Thoracic aorta (tissue), 2 donors: ENCODE data around the gene RALGAPA2. TPM values are rescaled to one million over a fixed set of nuclear protein-coding genes. Genes with fewer than 3 reads are reported as not detected.

Experiments
- ATAC-seq: fragments of 150-250 bp; one replicate; pipeline ENCODE4 v1.8.0; 2017; ENCODE audit warnings: low read depth; ENCODE audit not compliant: insufficient number of reproducible peaks, low FRiP score
- DNase-seq: peaks from one replicate; pipeline ENCODE4 v3.0.0-alpha.2; 2020; ENCODE audit warnings: low spot score
- H3K27ac ChIP-seq, 2 donors: fragments of 200-600 bp; sonication (generic); 1 replicate in 1 of 2; 2 replicates in 1 of 2; pipeline ENCODE4 v1.5.1; 2016; ENCODE audit warnings: mild to moderate bottlenecking in 2 of 2, moderate library complexity in 2 of 2
- H3K27me3 ChIP-seq: fragments of 200-600 bp; sonication (generic); replicated peaks from 2 replicates; pipeline ENCODE4 v1.6.0; 2016; ENCODE audit warnings: mild to moderate bottlenecking; ENCODE audit not compliant: insufficient read depth
- H3K36me3 ChIP-seq: fragments of 200-600 bp; sonication (generic); one replicate; pipeline ENCODE4 v1.5.1; 2016
- H3K4me1 ChIP-seq, 2 donors: fragments of 200-600 bp; sonication (generic); 1 replicate in 1 of 2; 2 replicates in 1 of 2; pipeline versions ENCODE4 v1.5.1 to v1.6.0; 2016; ENCODE audit warnings: low read depth in 2 of 2, mild to moderate bottlenecking in 1 of 2; ENCODE audit not compliant: control insufficient read depth in 1 of 2
- H3K4me3 ChIP-seq: fragments of 200-600 bp; sonication (generic); 2 replicates; pipeline ENCODE4 v1.5.1; 2016; ENCODE audit warnings: mild to moderate bottlenecking
- H3K9me3 ChIP-seq: fragments of 200-600 bp; sonication (generic); 2 replicates; pipeline ENCODE4 v1.5.1; 2016
- total RNA-seq, 2 donors: library from RNA; depleted of rRNA; stranded (reverse); fragments of >200 nt; gene quantifications; one replicate each; pipeline versions ENCODE4 v1.1.0 to v1.2.3, GENCODE V29; 2016
- TF ChIP-seq, protein P1 (sequence below): fragments of 200-600 bp; sonication (generic); IDR thresholded peaks from one replicate; pipeline ENCODE4 v1.5.1; 2019; ENCODE audit warnings: antibody characterized with exemption

RALGAPA2 gene
- total RNA-seq, 2 donors from 2014 or later: 20.3 to 48.3 TPM

- TF ChIP-seq, protein P1, sequence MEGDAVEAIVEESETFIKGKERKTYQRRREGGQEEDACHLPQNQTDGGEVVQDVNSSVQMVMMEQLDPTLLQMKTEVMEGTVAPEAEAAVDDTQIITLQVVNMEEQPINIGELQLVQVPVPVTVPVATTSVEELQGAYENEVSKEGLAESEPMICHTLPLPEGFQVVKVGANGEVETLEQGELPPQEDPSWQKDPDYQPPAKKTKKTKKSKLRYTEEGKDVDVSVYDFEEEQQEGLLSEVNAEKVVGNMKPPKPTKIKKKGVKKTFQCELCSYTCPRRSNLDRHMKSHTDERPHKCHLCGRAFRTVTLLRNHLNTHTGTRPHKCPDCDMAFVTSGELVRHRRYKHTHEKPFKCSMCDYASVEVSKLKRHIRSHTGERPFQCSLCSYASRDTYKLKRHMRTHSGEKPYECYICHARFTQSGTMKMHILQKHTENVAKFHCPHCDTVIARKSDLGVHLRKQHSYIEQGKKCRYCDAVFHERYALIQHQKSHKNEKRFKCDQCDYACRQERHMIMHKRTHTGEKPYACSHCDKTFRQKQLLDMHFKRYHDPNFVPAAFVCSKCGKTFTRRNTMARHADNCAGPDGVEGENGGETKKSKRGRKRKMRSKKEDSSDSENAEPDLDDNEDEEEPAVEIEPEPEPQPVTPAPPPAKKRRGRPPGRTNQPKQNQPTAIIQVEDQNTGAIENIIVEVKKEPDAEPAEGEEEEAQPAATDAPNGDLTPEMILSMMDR: no peak
- Histone ChIP-seq H3K27me3 (no peaks in the 10 kb centered on the region), H3K4me1 (no peaks in the 10 kb centered on the region), H3K36me3 (no peaks in the 10 kb centered on the region), H3K4me3 (no peak overlapping the region), H3K9me3 (no peaks in the 10 kb centered on the region), H3K27ac (no peak overlapping the region)
- no peak for DNase-seq
- no peak for ATAC-seq
These were observed 271.4 kb downstream of the RALGAPA2 start for GRCh38 chr20:20440886-20441658.

DNA sequence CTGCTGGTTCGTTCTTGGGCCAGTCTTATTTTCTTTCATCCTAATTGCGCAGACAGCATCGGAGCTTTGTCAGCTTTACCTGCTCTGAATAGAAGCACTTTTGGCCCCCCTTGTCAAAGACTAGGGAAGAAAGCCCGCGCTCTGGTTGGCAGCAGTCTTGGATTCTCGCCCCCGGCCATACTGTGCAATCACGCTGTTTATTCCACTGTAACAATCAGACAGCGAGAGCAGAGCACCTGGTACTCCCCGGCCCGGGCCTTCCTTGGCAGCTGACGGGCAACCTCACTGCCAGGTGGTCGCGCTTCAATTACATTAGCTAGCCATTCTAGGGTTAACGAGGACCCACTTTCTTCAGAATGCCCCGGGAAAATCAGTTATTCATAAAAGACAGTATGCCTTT lies 272.0 kb downstream of the RALGAPA2 start:
- Histone ChIP-seq H3K36me3 (no peaks in the 10 kb centered on the region), H3K27ac (no peak overlapping the region), H3K9me3 (no peaks in the 10 kb centered on the region), H3K4me1 (no peaks in the 10 kb centered on the region), H3K4me3 (no peak overlapping the region), H3K27me3 (no peaks in the 10 kb centered on the region)
- TF ChIP-seq, protein P1: no peak
- ATAC-seq: no peak
- DNase-seq: no peak

DNA sequence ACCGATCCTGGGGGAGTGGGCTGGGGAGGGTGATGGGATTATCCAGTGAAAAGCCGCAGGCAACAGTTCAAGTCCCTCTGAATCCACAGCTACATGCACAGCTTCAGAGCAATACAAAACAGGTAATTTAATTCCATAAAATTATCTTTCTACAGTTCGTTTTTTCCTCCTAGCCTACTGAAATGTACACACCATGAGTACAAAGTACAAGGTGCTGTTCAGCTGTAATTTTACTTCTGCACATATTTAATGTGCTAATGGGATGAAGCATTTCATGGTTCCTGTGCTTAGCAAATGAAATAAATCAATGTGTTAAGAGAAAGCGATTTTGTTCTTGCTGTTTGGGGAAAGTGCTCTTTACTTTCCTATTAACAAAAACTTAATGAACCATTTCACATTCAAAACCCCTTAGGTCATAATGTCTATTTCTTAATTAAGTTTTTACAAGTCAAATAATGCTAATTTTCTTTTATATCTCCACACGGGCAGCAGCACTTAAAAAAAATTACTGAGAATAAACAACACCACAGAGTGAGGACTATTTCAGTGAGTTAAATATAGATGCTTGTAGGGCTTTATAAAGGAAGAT lies 272.7 kb downstream of the RALGAPA2 start:
- DNase-seq: no peak
- no peak for ATAC-seq
- H3K4me1 ChIP-seq: no peaks in the 10 kb centered on the region
- no peaks in the 10 kb centered on the region for H3K27me3 ChIP-seq
- H3K9me3 ChIP-seq: no peaks in the 10 kb centered on the region
- H3K36me3 ChIP-seq: no peaks in the 10 kb centered on the region
- TF ChIP-seq, protein P1: no peak
- H3K4me3 ChIP-seq: no peak overlapping the region
- H3K27ac ChIP-seq: no peak overlapping the region

DNA sequence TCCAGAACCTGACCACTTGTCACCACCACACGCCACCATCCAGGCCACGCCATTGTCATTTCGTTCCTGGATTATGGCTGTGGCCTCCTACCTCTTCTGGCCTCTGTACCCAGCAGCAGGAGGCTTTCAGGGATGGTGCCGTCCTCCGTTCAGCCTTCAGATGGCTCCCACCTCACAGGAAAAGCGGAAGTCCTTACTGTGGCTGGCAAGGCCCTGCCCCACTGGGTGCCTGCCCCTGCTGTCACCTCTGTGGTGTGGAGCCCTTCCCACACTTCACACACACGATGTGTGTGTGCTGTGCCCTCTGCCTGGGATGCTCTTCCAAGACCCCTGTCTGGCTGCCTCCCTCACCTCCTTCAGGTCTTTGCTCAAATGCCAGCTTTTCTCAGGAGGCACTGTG lies 275.1 kb downstream of the RALGAPA2 start:
- Histone ChIP-seq H3K9me3 (no peaks in the 10 kb centered on the region), H3K4me3 (no peak overlapping the region), H3K27me3 (no peaks in the 10 kb centered on the region), H3K36me3 (no peaks in the 10 kb centered on the region), H3K4me1 (no peaks in the 10 kb centered on the region), H3K27ac (no peak overlapping the region)
- ATAC-seq (no peak), DNase-seq (no peak)
- TF ChIP-seq, protein P1: no peak

GRCh38 chr20:20436689-20437088 lies 275.8 kb downstream of the RALGAPA2 start:
- no peak for DNase-seq
- Histone ChIP-seq H3K4me1 (no peaks in the 10 kb centered on the region), H3K9me3 (no peaks in the 10 kb centered on the region), H3K4me3 (no peak overlapping the region), H3K36me3 (no peaks in the 10 kb centered on the region), H3K27ac (no peak overlapping the region), H3K27me3 (no peaks in the 10 kb centered on the region)
- TF ChIP-seq, protein P1: no peak
- ATAC-seq: no peak
